D721Med (cell line): ENCODE results near the gene MRPS7.

Experiments
- DNase-seq: peaks from one replicate; pipeline ENCODE4 v3.0.0; 2011; ENCODE audit warnings: low spot score; ENCODE audit not compliant: insufficient read length
- FAIRE-seq: peaks from 2 replicates; lab custom pipeline; 2011; peaks lifted over from hg19 to GRCh38; lab: Jason Lieb, UNC
- TF ChIP-seq, protein P1 (sequence below): IDR thresholded peaks from 2 replicates; pipeline ENCODE4 v1.5.1; 2012; ENCODE audit warnings: mild to moderate bottlenecking, control low read depth; ENCODE audit not compliant: insufficient read depth; ENCODE audit errors: missing control alignments

Gene MRPS7

DNA sequence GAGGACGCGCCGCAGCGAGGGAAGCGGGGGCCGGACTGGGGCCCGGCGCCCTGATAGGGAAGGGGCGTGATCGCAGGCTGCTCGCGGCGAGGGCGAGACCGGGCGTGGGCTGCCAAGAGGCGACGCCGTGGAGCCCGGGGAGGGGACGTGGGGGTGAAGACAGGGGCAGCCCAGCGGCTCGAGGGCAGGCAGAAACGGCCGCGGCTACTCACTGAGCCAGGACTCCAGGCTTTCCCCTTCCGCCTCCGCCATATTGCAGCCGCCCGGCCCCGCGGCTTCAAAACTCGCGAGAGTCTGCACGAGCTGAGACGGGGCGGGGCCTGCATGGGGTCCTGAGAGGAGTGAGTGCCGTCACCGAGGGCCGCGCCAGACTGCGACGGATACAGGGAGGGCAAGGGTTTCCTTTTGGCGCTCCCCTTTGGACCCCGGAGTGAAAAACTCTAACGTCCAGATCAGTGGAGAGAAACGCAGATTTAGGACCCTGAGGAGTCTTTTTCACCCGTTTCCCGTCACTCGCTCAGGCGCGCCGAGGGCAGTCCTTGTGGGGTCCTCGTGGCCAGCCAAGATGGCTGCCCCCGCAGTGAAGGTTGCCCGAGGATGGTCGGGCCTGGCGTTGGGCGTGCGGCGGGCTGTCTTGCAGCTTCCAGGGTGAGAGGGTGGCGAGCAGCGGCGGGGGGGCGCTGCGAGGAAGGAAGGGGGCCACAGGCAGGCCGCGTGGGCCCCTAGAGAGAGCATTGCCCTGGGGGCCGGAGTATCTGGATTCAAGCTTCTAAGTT is at the start of gene MRPS7, which contains the start of gene GGA3:
MRPS7 (plus strand) TSS at position 544 of the 776 bp plus-strand sequence; CDS start at position 566, 22 bp downstream.
GGA3 (minus strand) TSS at position 271 of the 776 bp plus-strand sequence; CDS start at position 252, 19 bp downstream.
- TF ChIP-seq, protein P1, sequence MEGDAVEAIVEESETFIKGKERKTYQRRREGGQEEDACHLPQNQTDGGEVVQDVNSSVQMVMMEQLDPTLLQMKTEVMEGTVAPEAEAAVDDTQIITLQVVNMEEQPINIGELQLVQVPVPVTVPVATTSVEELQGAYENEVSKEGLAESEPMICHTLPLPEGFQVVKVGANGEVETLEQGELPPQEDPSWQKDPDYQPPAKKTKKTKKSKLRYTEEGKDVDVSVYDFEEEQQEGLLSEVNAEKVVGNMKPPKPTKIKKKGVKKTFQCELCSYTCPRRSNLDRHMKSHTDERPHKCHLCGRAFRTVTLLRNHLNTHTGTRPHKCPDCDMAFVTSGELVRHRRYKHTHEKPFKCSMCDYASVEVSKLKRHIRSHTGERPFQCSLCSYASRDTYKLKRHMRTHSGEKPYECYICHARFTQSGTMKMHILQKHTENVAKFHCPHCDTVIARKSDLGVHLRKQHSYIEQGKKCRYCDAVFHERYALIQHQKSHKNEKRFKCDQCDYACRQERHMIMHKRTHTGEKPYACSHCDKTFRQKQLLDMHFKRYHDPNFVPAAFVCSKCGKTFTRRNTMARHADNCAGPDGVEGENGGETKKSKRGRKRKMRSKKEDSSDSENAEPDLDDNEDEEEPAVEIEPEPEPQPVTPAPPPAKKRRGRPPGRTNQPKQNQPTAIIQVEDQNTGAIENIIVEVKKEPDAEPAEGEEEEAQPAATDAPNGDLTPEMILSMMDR: no peak
- peak; percentile 94 for DNase-seq
- no peak for FAIRE-seq

DNA sequence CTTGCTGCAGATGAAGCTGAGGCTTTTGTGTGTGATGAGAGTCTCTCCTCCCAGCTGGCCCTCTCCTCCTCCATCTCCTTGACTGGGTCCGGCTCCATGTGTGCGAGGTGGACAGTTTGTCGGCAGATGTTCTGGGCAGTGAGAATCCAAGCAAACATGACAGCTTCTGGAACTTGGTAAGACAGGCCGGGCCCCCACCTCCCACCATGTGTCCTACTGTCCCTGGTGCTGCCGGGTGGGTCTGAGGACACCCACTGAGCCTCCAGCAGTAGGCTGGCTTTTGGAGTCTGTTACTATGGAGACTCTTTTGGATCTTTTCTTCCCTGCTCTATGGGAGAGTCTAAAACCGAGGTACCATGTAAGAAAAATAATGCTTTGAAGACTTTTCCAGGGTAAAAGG is 43.5 kb upstream of the MRPS7 start:
- TF ChIP-seq, protein P1: no peak
- DNase-seq (no peak), FAIRE-seq (no peak)

DNA sequence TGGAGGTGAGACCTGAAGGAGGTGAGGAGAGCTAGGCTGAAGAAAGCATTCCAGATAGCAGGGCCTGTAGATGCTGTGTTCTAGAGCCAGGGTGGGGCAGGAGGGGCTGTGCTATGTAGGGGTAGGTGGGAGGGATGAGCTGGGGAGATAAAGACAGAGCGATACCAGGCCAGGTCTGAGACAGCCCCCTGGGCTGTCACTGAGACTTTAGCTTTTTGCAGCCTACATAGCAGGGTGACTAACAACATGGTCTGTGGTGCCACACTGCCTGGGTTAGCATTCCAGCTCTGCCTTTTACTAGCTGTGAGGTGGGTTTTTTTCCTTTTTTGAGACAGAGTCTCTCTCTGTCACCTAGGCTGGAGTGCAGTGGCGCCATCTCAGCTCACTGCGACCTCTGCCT is 41.9 kb upstream of the MRPS7 start:
- TF ChIP-seq, protein P1: no peak
- DNase-seq (no peak), FAIRE-seq (no peak)

DNA sequence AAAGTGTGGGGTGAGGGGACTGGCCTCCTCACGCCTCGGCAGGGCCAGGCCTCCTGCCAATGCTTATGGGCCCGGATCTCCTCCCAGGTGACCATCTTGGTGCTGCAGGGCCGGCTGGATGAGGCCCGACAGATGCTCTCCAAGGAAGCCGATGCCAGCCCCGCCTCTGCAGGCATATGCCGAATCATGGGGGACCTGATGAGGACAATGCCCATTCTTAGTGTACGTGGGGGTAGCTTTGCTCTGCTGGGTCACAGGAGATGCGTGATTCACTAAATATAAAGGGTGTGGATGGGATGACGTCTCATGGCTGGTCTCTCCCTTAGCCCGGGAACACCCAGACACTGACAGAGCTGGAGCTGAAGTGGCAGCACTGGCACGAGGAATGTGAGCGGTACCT is 36.7 kb upstream of the MRPS7 start:
- no peak for FAIRE-seq
- no peak for DNase-seq
- TF ChIP-seq, protein P1: no peak

DNA sequence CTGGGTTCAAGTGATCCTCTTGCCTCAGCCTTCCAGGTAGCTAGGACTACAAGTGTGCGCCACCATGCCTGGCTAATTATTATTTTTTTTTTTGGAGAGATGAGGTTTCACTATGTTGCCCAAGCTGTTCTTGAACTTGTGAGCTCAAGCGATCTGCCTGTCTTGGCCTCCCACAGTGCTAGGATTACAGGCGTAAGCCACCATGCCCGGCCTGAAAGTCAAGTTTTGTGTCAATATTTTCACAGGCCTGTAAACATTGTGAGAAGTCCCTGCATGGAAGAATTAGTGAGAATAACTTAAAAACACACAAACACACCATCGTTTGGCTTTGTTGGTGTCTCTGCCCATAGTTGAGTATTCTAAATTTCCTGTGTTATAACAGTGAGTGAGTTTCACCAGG is 34.0 kb upstream of the MRPS7 start:
- FAIRE-seq (no peak), DNase-seq (no peak)
- TF ChIP-seq, protein P1: no peak

DNA sequence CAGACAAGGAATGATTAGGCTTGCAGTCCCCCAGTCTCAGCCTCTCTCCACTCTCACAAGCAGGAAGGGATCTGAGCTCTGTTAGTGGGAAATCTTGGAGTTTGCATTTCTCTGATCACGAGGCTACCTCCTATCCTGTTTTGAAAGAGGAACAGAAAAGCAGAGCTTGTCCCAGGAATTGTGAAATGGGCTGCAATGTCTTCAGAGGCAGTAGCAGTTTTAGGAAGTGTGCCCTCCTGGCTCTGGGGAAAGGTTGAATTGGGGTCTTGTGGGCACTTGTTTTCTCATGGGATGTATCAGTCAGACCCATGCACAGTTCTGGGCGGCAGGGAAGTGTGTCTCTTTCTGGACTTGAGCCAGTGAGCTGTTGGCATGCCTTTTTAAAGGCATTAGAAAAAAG is 33.4 kb upstream of the MRPS7 start:
- no peak for FAIRE-seq
- DNase-seq: no peak
- TF ChIP-seq, protein P1: no peak

DNA sequence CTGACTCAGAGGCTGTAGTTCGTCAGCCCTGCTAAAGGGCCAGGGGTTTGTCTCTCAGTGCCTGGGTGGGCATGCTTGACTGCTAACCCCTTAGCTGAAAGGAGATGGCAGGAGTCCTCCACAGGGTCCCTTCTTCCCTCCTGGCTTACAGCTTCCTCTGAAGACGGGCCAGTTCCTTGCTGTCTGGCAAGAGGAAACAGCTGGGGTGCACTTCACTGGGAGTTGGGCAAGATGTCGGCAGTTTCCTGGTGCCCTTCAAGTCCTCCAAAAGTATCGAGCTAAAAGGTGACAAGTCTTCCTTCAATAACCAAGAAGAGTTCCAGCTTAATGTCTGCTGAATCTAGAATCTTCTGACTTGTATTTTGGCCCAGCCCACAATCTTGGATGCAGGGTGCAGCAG is 32.8 kb upstream of the MRPS7 start:
- TF ChIP-seq, protein P1: no peak
- no peak for DNase-seq
- FAIRE-seq: no peak
